Activated CD8-positive, alpha-beta memory T cell treated with anti-CD3 and anti-CD28 coated beads, Interleukin-2, amount 10 ng/mL, durations not matched to agents 7 days and 5 days (primary cell): ENCODE data around the gene PIGN. TPM values are rescaled to one million over a fixed set of nuclear protein-coding genes. Genes with fewer than 3 reads are reported as not detected.

Experiments used
- ATAC-seq: fragments of 150-1000 bp; cut with Tn5 transposase; one replicate; pipeline ENCODE4 v1.10.0; 2021; ENCODE audit warnings: moderate library complexity
- CTCF ChIA-PET: fragments of 350-600 bp; sonication (Branson Sonifier 250); formaldehyde crosslinking; loops from one replicate; lab custom pipeline; 2021; ENCODE audit warnings: antibody characterized with exemption; lab: Charles Lee
- DNase-seq: peaks from one replicate; pipeline ENCODE4 v3.0.0-alpha.2; 2020
- H3K27ac Mint-ChIP-seq: one replicate; pipeline ENCODE4 v1.8.0; 2021; ENCODE audit warnings: mild to moderate bottlenecking, mixed read lengths
- H3K27me3 Mint-ChIP-seq: one replicate; pipeline ENCODE4 v1.8.0; 2021; ENCODE audit warnings: mixed read lengths
- H3K36me3 Mint-ChIP-seq: one replicate; pipeline ENCODE4 v1.8.0; 2021; ENCODE audit warnings: mild to moderate bottlenecking, mixed read lengths
- H3K4me1 Mint-ChIP-seq: one replicate; pipeline ENCODE4 v1.8.0; 2021; ENCODE audit warnings: mixed read lengths
- H3K4me3 Mint-ChIP-seq: one replicate; pipeline ENCODE4 v1.8.0; 2021; ENCODE audit warnings: mild to moderate bottlenecking, moderate library complexity, mixed read lengths
- H3K9me3 Mint-ChIP-seq: one replicate; pipeline ENCODE4 v1.8.0; 2022; ENCODE audit warnings: low read depth, mixed read lengths
- total RNA-seq, 2 experiments: library from RNA; stranded (reverse); gene quantifications; one replicate each; pipeline ENCODE4 v1.2.3, GENCODE V29; 2021

PIGN gene
- total RNA-seq, 2 experiments from 2014 or later: 27.8 to 32.1 TPM

GRCh38 chr18:61995618-61996017 is 191.2 kb downstream of the PIGN start:
- CTCF ChIA-PET: no interaction called here
- Mint-ChIP-seq H3K4me3 (no peak overlapping the region), H3K27me3 (peaks cover 22% of the 10 kb centered on the region), H3K9me3 (peaks cover 4% of the 10 kb centered on the region), H3K36me3 (no peaks in the 10 kb centered on the region), H3K4me1 (peaks cover 11% of the 10 kb centered on the region), H3K27ac (no peak overlapping the region)
- DNase-seq (no peak), ATAC-seq (no peak)

- Mint-ChIP-seq H3K36me3 (no peaks in the 10 kb centered on the region), H3K4me3 (no peak overlapping the region), H3K4me1 (peaks cover 7% of the 10 kb centered on the region), H3K27me3 (peaks cover 22% of the 10 kb centered on the region), H3K9me3 (peaks cover 2% of the 10 kb centered on the region), H3K27ac (no peak overlapping the region)
- no peak for DNase-seq
- ATAC-seq: no peak
- CTCF ChIA-PET: no interaction called here
These were observed 193.0 kb downstream of the PIGN start for GRCh38 chr18:61993831-61994230.

GRCh38 chr18:61992923-61993322 is 193.9 kb downstream of the PIGN start:
- no peak overlapping the region for H3K27ac Mint-ChIP-seq
- CTCF ChIA-PET: no interaction called here
- peaks cover 2% of the 10 kb centered on the region for H3K4me1 Mint-ChIP-seq
- no peak overlapping the region for H3K4me3 Mint-ChIP-seq
- DNase-seq (no peak), ATAC-seq (no peak)
- H3K36me3 Mint-ChIP-seq: no peaks in the 10 kb centered on the region
- H3K27me3 Mint-ChIP-seq: peaks cover 20% of the 10 kb centered on the region
- H3K9me3 Mint-ChIP-seq: peaks cover under 1% of the 10 kb centered on the region

GRCh38 chr18:61992285-61992684 is 194.6 kb downstream of the PIGN start:
- H3K4me3 Mint-ChIP-seq: no peak overlapping the region
- H3K27ac Mint-ChIP-seq: no peak overlapping the region
- CTCF ChIA-PET: no interaction called here
- DNase-seq: no peak
- peaks cover 20% of the 10 kb centered on the region for H3K27me3 Mint-ChIP-seq
- H3K4me1 Mint-ChIP-seq: peaks cover 2% of the 10 kb centered on the region
- no peaks in the 10 kb centered on the region for H3K9me3 Mint-ChIP-seq
- no peaks in the 10 kb centered on the region for H3K36me3 Mint-ChIP-seq
- ATAC-seq: no peak

DNA sequence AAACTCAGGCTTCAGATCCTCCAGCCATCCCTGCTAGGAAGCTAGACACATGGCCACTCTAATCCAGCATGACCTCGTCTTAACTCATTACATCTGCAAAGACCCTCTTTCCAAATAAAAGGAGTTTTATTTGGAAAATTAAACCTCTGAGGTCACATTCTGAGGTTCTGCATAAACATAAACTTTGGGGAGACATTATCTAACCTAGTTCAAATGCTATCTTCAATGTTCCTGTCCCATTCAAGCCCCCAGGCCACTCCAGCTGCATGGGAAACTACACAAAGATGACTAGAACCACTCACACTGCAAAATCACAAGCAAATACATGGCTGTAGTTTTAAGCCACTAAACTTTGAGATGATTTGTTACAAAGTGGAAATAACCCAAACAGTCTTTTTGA is 195.0 kb downstream of the PIGN start:
- no peak for ATAC-seq
- Mint-ChIP-seq H3K27me3 (peaks cover 20% of the 10 kb centered on the region), H3K9me3 (no peaks in the 10 kb centered on the region), H3K4me3 (no peak overlapping the region), H3K36me3 (no peaks in the 10 kb centered on the region), H3K4me1 (peaks cover 2% of the 10 kb centered on the region), H3K27ac (no peak overlapping the region)
- CTCF ChIA-PET: no interaction called here
- DNase-seq: no peak

GRCh38 chr18:61991201-61991600 is 195.7 kb downstream of the PIGN start:
- CTCF ChIA-PET: no interaction called here
- Mint-ChIP-seq H3K4me1 (peaks cover 2% of the 10 kb centered on the region), H3K27ac (no peak overlapping the region), H3K36me3 (no peaks in the 10 kb centered on the region), H3K9me3 (no peaks in the 10 kb centered on the region), H3K4me3 (no peak overlapping the region), H3K27me3 (peaks cover 17% of the 10 kb centered on the region)
- ATAC-seq: no peak
- DNase-seq: no peak

Other genes with a start within 250 kb of the PIGN start
- 10 to 100 TPM; 33.3 to 41.2 TPM for gene RELCH, start 199 bp upstream of the PIGN start, total RNA-seq
- 1 to 10 TPM; 8.0 to 9.7 TPM for gene TNFRSF11A, start 138.3 kb upstream of the PIGN start, total RNA-seq